A172 (cell line): ENCODE data around the gene ATRN. TPM values are rescaled to one million over a fixed set of nuclear protein-coding genes. Genes with fewer than 3 reads are reported as not detected.
"Not testable (repeated sequence)": the region's sequence is repeated elsewhere in the genome, so short reads cannot be mapped to it uniquely, and the experiment has no call there.

ENCODE experiments used
- DNase-seq: peaks from one replicate; pipeline ENCODE4 v3.0.0-alpha.2; 2015; ENCODE audit warnings: low spot score
- total RNA-seq: library from RNA; depleted of rRNA; stranded (reverse); fragments of >200 nt; shearing (Covaris generic); gene quantifications from 2 replicates; pipeline ENCODE4 v1.2.3, GENCODE V29; 2014; rRNA removed

Gene ATRN
- total RNA-seq, result 22.4 and 28.5 TPM in 2 replicates

DNA sequence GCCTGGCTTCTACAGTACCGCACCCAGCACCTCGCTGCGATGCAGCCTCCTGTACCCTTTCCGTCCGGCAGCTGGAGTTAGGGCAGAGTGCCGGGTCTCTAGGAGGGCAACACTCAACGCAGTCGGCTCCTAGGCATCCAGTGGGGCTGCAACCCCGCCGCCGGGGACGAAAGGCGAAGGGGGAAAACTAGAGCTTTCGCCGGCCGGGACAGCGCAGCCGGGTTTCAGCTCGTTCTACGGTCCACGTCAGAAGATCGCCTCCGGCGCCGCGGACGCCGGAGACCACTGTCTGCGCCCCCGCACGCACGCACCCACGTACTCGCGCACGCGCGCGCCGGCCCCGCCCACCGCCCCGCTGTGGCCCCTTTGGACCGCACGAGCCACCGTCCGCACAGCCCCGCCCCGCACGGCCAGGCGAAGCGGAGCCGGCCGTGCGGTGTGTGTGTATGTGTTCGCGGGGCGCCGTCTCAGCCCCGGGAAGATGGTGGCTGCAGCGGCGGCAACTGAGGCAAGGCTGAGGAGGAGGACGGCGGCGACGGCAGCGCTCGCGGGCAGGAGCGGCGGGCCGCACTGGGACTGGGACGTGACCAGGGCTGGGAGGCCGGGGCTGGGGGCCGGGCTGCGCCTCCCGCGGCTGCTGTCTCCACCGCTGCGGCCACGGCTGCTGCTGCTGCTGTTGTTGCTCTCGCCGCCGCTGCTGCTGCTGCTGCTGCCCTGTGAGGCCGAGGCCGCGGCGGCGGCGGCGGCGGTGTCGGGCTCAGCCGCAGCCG is at the start of gene ATRN:
ATRN (plus strand) TSS at position 392 of the 770 bp plus-strand sequence; CDS start at position 482, 90 bp downstream.
- peak; percentile 57 for DNase-seq

DNA sequence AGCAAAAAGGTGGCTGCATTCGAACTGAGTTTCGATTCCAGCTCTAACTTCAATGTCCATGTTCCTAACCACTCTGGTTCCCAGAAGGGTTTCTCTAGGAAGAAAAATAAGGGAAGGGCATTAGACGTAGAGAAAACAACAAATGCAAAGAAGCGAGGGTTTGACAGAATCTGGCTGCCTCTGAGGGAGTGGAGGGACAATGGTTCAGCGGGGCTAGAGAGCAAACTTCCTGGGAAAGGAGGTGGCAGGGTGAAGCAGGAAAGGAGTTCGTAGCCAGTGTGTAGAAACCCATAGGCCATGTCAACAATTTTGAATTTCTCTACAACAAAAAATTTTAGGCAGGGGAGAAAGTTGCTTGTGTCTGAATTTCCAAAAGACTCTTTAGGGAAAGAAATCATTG is 48.8 kb upstream of the ATRN start:
- no peak for DNase-seq

DNA sequence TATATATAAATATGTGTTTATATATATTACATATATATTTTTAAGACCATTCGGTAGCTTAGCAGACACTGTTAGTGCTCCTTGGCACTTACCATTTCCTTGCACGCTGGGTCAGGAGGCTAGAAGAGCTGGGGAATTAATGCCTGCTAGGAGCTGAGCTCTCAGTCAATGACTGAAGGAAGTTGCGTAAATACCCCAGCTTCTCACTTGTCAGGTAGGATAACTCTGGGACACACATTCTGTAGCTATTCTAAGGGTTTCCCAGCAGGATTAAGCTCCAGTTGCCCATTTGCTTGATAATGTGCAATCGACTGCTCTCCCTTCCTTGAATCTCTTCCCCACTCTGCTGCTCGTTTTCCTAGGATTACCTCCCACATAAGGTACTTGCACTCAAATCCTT is 47.7 kb upstream of the ATRN start:
- DNase-seq, result no peak

DNA sequence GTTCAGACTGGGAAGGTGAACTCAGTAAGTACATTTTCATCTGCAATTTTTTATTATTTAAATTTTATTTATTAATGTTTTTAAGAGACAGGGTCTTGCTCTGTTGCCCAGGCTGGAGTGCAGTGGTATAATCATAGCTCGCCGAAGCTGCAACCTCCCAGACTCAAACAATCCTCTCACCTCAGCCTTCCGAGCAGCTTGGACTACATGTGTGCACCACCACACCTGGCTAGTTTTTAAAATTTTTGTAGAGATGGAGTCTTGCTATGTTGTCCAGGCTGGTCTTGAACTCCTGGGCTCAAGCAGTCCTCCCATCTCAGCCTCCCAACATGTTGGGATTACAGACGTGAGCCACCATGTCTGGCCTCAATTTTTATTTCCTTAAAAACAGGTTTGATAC is 44.1 kb upstream of the ATRN start:
- not testable (repeated sequence) for DNase-seq

DNA sequence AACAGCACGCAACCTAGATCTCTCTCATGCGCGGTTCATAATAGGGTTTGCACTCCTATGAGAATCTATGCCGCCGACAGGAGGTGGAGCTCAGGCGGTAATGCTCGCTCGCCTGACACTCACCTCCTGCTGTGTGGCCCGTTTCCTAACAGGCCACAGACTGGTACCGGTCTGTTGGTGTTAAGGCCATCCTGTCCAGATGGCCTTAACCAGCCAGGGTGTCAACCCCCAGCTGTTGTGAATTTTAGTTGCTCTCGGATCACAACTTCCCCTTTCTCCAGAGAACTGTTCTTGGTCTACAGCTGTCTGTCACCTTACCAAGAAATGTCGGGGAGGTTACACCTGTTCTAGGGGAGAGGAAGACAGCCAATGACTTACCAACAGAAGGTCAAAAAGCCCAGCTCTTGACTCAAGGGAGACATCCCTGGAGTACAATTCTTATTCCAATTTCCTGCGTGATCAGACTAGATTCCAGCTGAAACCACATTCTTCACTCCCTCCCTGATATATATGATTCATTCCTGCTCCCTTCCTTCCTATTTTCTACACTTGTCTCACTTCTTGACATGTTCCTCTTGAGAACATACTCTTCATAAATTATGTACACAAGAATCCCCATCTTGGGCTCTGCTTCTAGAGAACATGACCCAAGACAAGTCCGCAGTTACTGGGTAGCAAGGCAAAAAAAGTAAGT is 40.3 kb upstream of the ATRN start:
- no peak for DNase-seq

DNA sequence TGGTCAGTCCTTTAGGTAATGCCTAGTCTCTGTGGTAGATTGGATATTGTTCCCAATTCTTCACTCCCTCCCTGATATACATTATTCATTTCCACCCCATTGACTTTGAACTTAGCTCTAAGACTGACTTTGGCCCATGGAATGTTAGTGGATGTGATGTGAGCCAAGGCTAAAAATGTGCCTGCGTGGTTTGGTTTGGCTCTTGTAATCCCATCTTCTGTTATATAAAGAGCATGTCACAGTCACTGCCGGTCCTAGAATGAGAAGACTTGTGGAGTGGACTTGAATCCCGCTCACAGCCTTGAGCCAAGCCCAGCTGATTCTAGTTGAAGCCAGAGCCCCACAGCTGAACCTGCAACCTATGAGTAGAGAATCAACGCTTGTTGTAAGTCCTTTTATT is 39.7 kb upstream of the ATRN start:
- no peak for DNase-seq

DNA sequence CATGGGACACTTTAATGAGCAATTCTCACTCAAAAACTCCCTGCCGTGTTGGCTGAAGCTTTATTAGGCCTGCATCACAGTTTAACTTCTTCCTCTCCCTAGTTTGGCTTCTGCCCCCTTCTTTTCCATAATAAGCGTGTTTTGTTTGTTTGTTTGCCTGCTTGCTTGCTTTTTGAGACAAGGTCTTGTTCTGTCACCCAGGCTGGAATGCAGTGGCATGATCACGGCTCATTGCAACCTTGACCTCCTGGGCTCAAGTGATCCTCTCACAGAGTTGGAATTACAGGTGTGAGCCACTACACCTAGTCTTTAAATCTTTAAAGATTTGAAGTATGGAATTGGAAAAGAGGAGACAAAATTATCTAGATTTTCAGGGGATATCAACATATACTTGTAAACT is 38.0 kb upstream of the ATRN start:
- DNase-seq, result no peak

DNA sequence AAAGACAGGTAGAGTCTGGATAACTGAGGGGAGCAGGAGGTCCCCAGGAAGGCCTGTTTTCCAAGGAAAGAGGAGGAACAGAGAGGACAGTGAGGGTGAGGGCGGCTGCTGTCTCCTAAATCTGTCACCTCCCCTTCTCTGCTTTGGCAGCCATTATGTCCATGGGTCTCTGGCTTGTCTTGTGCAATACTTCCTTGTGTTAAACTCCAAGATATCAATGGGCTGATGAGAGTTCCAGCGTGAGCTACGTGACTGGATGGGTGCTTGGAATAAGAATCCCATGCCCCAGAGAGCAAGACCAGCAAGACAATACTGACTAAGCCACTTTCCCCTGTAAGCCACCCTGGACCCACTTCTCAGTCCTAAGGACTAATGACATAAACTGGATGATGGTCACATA is 37.1 kb upstream of the ATRN start:
- DNase-seq, result no peak

DNA sequence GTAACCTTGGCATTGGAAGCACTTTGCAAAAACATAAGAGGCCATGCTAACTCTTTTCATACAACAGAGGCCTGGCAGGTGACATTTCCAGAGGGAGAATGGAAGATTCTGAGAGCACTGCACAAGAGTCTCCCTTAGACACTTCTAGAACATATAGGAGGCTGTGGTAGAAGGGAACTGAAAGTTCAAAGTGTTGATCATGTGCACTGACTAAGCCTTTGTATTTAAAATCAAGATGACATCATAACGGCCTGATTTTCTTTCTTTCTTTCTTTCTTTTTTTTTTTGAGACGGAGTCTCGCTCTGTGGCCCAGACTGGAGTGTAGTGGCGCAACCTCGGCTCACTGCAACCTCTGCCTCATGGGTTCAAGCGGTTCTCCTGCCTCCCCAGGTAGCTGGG is 36.6 kb upstream of the ATRN start:
- no peak for DNase-seq

DNA sequence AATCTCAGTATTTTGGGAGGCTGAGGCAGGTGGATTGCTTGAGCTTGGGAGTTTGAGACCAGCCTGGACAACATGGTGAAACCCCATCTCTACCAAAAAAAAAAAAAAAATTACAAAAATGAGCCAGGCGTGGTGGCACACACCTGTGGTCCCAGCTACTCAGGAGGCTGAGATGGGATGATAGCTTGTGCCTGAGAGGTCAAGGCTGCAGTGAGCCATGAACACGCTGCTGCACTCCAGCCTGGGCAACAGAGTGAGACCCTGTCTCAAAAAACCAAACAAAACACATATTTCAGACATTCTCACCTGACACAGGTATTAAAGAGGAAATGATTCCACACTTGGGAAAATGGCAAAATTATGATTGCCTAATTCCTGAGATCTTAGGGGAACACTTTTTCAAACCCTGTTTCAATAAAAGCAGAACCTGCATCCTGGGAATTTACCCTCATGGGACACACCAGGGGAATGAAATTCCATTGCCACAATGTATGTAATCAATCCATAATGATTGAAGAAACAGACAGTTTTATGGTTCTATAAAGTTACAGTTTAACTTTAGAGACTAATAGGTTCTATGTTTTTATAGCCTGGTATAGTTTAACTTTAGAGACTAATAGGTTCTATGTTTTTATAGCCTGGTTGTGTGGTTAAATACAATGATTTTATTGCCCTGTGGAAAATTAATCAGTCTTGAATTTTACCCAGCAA is 33.8 kb upstream of the ATRN start:
- no peak for DNase-seq

DNA sequence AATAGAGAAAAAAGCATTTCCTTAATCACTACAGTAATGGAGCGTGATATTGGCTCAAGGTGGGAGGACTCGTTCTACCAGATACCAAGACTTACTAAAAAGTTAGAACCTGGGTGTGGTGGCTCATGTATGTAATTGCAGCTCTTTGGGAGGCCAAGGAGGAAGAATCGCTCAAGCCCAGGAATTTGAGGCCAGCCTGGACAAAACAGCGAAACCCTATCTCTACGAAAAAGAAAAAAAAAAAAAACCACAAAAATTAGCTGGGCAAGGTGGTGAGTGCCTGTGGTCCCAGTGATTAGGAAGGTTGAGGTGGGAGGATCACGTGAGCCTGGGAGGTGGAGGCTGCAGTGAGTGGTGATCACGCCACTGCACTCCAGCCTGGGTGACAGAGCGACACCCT is 24.0 kb upstream of the ATRN start:
- no peak for DNase-seq

DNA sequence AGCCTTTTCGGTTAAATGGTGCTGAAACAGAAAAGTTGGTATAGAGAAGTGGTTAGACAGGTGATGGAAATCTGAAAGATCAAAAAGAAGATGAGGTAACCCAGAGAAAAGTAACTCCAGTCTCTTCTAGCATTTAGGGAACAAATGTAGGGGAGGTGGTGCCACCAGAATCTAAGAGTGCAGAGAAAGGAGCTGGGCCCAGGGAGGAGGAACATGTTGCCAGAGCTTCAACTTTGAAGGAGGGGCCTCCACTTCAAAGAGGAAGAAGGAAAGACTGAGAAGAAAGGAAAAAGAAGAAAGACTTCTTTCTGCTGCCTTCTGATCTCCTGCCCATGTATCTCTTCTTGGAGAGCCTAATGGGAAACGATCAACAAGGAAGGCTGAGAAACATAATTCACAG is 23.5 kb upstream of the ATRN start:
- DNase-seq, result no peak

DNA sequence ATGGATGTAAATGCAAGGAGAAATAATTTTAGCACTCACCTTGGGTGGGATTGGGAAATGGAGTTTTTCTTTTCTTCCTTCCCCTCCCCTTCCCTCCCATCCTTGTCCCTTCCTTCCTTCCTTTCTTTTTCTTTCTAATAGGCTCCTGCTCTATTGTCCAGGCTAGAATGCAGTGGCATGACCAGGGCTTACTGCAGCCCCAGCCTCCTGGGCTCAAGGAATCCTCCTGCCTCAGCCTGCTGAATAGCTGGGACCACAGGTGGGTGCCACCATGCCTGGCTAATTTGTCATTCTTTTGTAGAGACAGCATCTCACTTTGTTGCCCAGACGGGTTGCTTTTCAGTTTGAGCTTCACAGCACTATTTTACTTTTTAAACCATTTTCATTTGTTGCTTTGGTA is 21.5 kb upstream of the ATRN start:
- no peak for DNase-seq

DNA sequence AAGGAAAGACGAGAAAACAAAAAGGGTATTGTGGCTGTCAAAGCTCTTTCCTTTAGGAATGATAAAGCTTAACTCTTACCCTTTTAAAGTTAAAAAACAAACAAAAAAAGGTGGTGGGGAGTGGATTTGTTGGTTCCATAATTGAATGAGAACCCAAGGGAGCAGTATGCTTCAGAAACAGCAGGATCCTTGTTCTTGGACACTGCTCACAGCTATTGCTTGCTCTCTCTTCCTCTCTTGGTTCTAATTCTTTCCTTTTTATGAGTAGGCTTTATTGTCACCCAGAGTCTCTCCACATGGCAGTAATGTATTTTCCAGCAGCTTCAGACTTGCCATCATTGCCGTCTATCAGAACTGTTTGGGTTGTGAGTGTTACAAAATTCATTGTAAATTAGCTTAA is 18.7 kb upstream of the ATRN start:
- no peak for DNase-seq

DNA sequence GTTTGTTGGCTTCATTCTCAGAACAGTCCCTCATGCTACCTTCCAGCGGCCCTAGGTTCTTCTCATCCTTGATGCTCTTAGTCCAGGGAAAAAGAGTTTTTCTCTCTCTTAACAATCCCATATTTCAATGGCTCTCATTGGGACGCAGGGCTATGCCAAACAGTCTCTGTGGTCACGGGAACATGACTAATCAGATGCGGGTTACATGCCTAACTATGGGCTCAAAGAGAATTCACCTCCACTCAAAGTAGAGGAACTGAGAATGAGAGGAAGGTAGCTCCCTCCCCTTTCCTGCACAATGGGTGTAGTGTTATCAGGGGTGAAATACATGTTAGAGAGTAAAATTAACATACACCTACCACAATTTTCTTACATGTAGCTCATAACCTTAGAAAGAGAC is 18.1 kb upstream of the ATRN start:
- DNase-seq, result peak; percentile 35

DNA sequence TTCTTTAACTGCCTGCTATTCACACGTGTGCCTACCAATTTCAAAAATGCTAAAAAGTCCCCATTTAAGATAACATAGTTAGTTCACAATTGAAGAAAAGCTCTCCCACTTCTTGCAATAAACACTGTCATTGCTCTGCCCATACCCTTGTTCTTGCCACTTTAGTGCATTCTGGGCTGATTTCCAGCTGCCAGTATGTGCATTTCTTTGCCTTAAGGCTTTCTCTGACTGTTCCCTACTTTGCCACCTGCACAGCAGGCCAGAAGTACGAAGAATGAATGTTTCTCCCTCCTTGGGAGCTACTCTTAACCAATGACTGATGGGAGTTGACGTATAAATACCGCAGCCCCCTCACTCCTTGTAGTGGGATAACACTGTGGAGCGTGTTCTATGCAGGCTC is 16.0 kb upstream of the ATRN start:
- no peak for DNase-seq

DNA sequence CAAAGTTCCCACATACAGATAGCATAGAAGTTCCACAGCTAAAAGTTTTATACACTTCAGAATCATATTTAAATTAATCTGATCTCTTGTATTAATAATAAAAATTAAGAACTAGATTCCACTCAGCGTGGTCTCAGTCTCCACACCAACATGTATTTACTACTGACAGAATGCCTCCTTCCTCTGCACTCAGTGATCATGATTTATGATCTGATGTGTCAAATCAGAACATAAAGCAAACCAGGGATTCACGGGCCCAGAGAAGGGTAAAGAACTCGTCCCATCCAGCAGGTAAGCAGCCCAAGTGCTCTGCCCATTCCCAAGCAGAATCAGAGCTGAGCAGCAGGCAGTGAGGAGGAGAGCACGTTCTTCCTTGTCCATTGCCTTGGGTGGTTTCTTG is 14.2 kb upstream of the ATRN start:
- no peak for DNase-seq

DNA sequence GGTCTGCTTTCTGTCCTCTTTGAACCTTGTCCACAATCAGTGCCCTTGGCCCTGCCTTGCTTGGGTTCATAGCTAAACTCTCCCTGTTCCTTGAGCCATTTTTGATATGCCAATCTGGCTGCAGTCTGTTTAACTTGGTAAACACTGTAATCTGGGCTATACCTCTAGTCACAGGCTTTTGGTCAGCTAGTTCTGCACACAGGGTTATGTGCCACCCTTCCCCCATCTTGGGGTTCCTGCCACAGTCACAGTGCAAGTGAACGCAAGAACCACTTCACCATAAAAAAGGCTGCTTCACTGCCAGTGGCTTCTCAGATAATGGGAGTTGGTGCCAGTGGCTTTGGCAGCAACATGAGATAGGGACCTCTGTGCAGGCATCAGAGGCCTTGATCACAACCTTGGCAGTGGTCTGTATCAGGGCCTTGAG is 10.9 kb upstream of the ATRN start:
- DNase-seq, result no peak

DNA sequence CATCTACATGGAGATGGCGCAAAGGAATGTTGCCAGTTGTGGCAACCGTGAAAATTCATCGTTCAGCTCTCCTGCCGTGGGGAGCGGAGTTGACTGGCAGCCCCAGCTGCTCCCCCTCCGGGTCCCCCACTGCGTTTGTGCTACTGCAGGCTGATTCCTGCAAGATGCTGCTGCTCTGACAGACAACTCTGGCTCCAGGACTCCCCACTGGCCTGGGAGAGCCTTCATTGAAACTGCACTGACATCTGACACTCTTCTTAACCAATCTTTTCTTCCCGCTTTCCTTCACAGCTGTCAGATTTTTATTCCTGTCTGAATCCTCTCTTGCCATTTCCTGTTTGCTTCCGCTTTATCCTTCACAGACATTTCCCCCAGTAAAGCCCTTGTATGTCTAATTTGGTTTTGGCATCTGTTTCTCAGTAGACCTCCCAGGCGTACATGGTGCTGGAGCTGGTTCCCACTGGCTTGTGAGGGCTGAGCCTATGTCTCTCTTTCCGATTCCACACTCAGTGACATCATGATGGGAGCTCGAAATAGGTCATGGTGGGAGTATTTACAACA is 9.5 kb upstream of the ATRN start:
- no peak for DNase-seq

DNA sequence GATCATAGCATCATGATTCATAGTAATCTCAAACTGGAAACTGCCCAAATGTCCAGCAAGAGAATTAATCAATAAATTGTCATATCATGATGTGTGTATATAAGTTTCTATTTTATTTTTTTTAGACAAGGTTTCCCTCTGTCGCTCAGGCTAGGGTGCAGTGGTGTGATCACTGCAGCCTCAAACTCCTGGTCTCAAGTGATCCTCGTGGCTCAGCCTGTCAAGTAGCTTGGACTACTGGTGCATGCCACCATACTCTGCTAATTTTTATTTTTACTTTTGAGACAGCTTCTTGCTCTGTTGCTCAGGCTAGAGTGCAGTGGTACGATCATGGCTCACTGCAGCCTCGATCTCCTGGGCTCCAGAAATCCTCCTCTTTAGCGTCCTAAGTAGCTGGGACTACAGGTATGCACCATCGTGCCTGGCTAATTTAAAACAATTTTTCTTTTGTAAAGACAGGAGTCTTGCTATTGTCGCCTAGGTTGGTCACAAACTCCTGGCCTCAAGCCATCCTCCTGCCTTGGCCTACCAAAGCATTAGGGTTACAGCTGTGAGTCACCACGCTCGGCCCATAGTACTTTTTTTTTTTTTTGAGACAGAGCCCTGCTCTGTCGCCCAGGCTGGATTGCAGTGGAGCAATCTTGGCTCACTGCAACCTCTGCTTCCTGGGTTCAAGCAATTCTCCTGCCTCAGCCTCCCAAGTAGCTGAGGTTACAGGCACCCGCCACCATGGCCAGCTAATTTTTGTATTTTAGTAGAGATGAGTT is 8.7 kb upstream of the ATRN start:
- no peak for DNase-seq

DNA sequence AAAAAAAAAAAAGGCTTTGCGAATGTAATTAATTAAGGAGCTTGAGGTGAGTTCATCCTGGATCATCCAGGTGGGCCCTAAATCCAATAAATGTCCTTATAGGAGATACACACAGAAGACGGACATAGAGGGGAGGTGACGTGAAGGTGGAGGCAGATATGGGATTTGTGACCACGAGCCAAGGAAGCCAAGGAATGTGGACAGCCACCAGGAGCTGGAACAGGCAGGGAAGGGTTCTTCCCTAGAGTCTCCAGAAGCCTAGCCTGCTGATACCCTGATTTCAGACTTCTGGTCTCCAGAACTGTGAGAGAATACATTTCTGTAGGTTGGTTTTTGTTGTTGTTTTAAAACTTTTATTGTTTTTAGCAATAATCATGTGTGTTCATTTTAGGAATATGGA is 6.7 kb upstream of the ATRN start:
- no peak for DNase-seq

DNA sequence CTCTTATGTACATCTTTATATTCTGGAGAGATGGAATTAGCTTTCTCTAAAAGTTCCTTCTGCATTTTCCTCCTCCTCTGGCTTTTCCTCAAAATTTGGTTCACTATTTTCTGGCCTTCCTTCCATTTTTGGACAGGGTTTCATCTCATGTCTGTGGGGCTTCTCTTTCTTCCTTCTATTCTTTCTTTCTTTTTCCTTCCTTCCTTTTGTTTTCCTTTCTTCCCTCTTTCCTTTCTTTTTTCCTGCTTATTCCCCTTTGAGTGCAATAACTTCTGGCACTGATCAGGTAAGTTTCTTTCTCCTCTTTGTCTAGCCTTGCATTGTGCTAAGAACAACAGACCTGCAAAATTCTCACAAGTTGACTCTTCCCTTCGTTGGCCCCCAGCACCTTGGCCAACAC is 5.5 kb upstream of the ATRN start:
- DNase-seq, result no peak
